Pancreas (tissue), 10 donors: ENCODE data around the gene FAM184B. TPM values are rescaled to one million over a fixed set of nuclear protein-coding genes. Genes with fewer than 3 reads are reported as not detected.

Experiments
- ATAC-seq, 4 donors: fragments of 200-7000 bp; cut with Tn5 transposase; one replicate each; pipeline versions ENCODE4 v1.8.0 to v1.9.1; 2020; ENCODE audit warnings: mild to moderate bottlenecking in 4 of 4, moderate library complexity in 4 of 4
- DNase-seq, 6 donors: peaks; one replicate each; pipeline ENCODE4 v3.0.0-alpha.2; 2020
- FAIRE-seq: peaks from 2 replicates; lab custom pipeline; 2012; peaks lifted over from hg19 to GRCh38; lab: Jason Lieb, UNC
- H3K27ac ChIP-seq, 4 donors: fragments of 200-600 bp; sonication (generic); 1 replicate in 3 of 4; 2 replicates in 1 of 4; pipeline versions ENCODE4 v1.5.0 to v1.8.0; 2020
- H3K27me3 ChIP-seq, 4 donors: fragments of 200-600 bp; one replicate each; pipeline ENCODE4 v1.8.0; 2021
- H3K36me3 ChIP-seq, 3 donors: fragments of 200-600 bp; sonication (generic) in 1 of 3; one replicate each; pipeline versions ENCODE4 v1.5.0 to v1.8.0; 2020 to 2021
- H3K4me1 ChIP-seq, 3 donors: fragments of 200-600 bp; one replicate each; pipeline ENCODE4 v1.8.0; 2021
- H3K4me3 ChIP-seq, 4 donors: fragments of 200-600 bp; sonication (generic) in 2 of 4; one replicate each; pipeline versions ENCODE4 v1.5.0 to v1.8.0; 2020 to 2021
- H3K9me3 ChIP-seq, 4 donors: fragments of 200-600 bp; one replicate each; pipeline ENCODE4 v1.8.0; 2021
- CTCF ChIP-seq, 4 donors: fragments of 200-600 bp; sonication (generic) in 3 of 4; IDR thresholded peaks; one replicate each; pipeline versions ENCODE4 v1.5.0 to v1.8.0; 2021; ENCODE audit warnings: antibody characterized with exemption in 4 of 4
- WGBS, 2 donors: extraction: QIAGEN DNeasy Blood & Tissue Kit; methylation state at CpG; one replicate each; pipeline ENCODE4 v1.1.7; 2013; 5-methylcytosine and 5-hydroxymethylcytosine counted together
- intact Hi-C, 3 donors: fragments of 100-400 bp; cut with DNase I; formaldehyde crosslinking; loops; one replicate each; pipeline versions ENCODE4 v1.11.1 to v1.14.2; 2022
- polyA plus RNA-seq, 2 donors: library from polyadenylated mRNA; stranded (reverse); fragments of 200-250 nt; gene quantifications; one replicate each; pipeline ENCODE4 v1.2.3, GENCODE V29; 2013
- total RNA-seq, 6 donors: library from RNA; stranded (reverse); fragmentation: NEBNext Ultra II Directional in 4 of 6; extraction: Animal tissue kit (Norgen Biotek cat#: 25700) in 4 of 6; gene quantifications; one replicate each; pipeline versions ENCODE4 v1.2.1 to v1.2.4, GENCODE V29; 2021 to 2023
- donor health status: healthy with polysubstance abuse.
- donor health status: DM: no; HTN: no; CAD: no; lungs with moderate emphysema.
- donor health status: DM: no; HTN: no; CAD: no.
- donor health status: control.
- donor health status: control.
- donor health status: Bipolar disorder and iron deficiency.
- donor health status: DM: yes; HTN: yes; CAD: no.
- donor health status: DM: no; HTN: no; CAD: no.
- donor health status: DM: no; HTN: no; CAD: no.
- donor health status: DM: yes; HTN: yes; CAD: no.

The FAM184B gene
- total and polyA plus RNA-seq, 8 donors = 0.04 to 0.07 TPM; not detected in 6

GRCh38 chr4:17667653-17668201, 113.7 kb downstream of the FAM184B start:
- TF ChIP-seq CTCF (IDR thresholded peaks at IDR 0.05) = no peak
- Histone ChIP-seq H3K36me3 (no peaks in the 10 kb centered on the region), H3K4me3 (no peak overlapping the region), H3K4me1 (peaks cover 0 to 4% (median 0%) of the 10 kb centered on the region in 3 donors), H3K27ac (no peak overlapping the region), H3K9me3 (no peaks in the 10 kb centered on the region), H3K27me3 (no peaks in the 10 kb centered on the region)
- WGBS, 2 donors = 73 to 93% methylated on average over 3 of the region's 3 CpGs
- FAIRE-seq = no peak
- no peak for DNase-seq
- intact Hi-C loops = no loop called here
- no peak for ATAC-seq

GRCh38 chr4:17667253-17667652, 114.2 kb downstream of the FAM184B start:
- Histone ChIP-seq H3K27ac (no peak overlapping the region), H3K4me3 (no peak overlapping the region), H3K36me3 (no peaks in the 10 kb centered on the region), H3K27me3 (no peaks in the 10 kb centered on the region), H3K4me1 (peaks cover 0 to 4% (median 0%) of the 10 kb centered on the region in 3 donors), H3K9me3 (no peaks in the 10 kb centered on the region)
- 60 to 64% methylated on average over 3 of the region's 3 CpGs for WGBS, 2 donors
- no peak for ATAC-seq
- DNase-seq = no peak
- intact Hi-C loops = no loop called here
- TF ChIP-seq CTCF (IDR thresholded peaks at IDR 0.05) = no peak
- no peak for FAIRE-seq

DNA sequence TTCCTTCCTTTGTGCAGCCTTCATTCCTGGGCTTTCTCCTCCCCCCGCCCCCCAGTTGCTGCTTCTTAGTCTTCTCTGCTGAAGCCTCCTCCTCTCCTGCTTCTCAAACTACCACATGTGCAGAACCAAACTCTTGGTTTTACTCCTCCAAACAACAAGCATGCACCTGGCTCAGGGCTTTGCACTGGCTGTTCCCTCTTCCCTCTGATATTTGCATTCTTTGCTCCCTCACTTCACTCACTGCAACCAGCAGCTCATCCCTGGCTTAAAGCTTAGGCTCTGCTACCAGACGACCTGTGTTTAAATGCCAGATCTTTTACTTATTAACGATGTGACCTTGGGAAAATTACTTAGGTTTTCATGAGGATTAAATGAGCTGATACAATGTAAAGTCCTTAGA, 115.6 kb downstream of the FAM184B start:
- intact Hi-C loops = no loop called here
- H3K4me3 ChIP-seq = no peak overlapping the region
- no peak for ATAC-seq
- H3K9me3 ChIP-seq = no peaks in the 10 kb centered on the region
- H3K36me3 ChIP-seq = no peaks in the 10 kb centered on the region
- TF ChIP-seq CTCF (IDR thresholded peaks at IDR 0.05) = no peak
- peaks cover 0 to 4% (median 0%) of the 10 kb centered on the region in 3 donors for H3K4me1 ChIP-seq
- no peak for FAIRE-seq
- H3K27me3 ChIP-seq = no peaks in the 10 kb centered on the region
- no peak overlapping the region for H3K27ac ChIP-seq
- 35 to 47% methylated on average over 3 of the region's 3 CpGs for WGBS, 2 donors
- DNase-seq = no peak

DNA sequence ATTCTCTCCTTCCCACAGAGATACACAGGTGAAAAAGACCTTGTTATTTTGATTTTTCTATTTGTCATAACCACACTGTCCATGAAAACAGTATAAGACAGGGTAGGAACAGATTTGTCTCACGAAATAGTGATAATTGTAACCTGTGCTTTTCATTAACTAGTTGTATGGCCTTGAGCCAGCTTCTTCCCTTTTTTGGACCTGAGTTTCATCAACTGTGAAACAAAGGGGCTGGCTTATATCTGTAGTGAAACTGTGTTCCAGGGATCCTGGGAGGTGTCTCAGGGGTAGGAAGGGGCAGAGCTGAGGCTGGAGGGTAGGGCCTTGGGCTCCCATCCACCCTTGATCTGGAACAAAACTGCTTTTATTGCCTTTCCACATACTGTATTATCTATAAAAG, 116.1 kb downstream of the FAM184B start:
- 0 to 4% methylated on average over 1 of the region's 1 CpG for WGBS, 2 donors
- H3K9me3 ChIP-seq = no peaks in the 10 kb centered on the region
- no peaks in the 10 kb centered on the region for H3K27me3 ChIP-seq
- no peaks in the 10 kb centered on the region for H3K36me3 ChIP-seq
- ATAC-seq (peak in 3 of 4 donors; percentile 35 to 64 (median 37)), DNase-seq (no peak), FAIRE-seq (no peak)
- peak overlapping the region in 1 of 4 donors; percentile 22 for H3K27ac ChIP-seq
- TF ChIP-seq CTCF (IDR thresholded peaks at IDR 0.05) = no peak
- intact Hi-C loops = no loop called here
- H3K4me3 ChIP-seq = no peak overlapping the region
- peaks cover 0 to 4% (median 0%) of the 10 kb centered on the region in 3 donors for H3K4me1 ChIP-seq

DNA sequence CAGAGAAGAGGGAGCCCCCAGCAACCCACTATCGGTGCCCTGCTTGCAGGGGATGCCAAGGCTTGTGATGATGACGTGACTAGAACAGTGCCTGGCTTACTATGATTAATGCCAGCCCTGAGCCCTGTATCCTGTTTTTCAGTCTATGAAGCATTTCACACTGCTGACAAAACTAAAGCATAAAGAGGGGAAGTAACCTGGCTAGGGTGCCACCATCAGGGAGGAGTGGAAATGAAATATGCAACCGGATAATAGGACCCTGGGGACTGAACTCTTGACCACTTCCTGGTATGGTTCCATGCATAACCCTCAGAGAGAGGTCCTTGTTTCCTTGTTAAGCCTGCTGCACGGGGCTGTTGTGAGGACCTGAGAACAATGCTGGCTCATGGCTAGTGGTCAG, 116.7 kb downstream of the FAM184B start:
- Histone ChIP-seq H3K27me3 (no peaks in the 10 kb centered on the region), H3K4me1 (peaks cover 0 to 4% (median 0%) of the 10 kb centered on the region in 3 donors), H3K4me3 (no peak overlapping the region), H3K9me3 (no peaks in the 10 kb centered on the region), H3K27ac (peak overlapping the region in 1 of 4 donors; percentile 22), H3K36me3 (no peaks in the 10 kb centered on the region)
- DNase-seq (no peak), FAIRE-seq (no peak), ATAC-seq (peak in 3 of 4 donors; percentile 24 to 53 (median 32))
- no peak for TF ChIP-seq CTCF (IDR thresholded peaks at IDR 0.05)
- intact Hi-C loops = no loop called here
- WGBS, 2 donors = 61 to 64% methylated on average over 4 of the region's 4 CpGs
